GM19467 (cell line): Measurements from ENCODE around the gene LEFTY2.
"Not testable (repeated sequence)": the region's sequence is repeated elsewhere in the genome, so short reads cannot be mapped to it uniquely, and the experiment has no call there.

Experiments used
- ATAC-seq: cut with Tn5 transposase; IDR thresholded peaks from one replicate; pipeline ENCODE4 v1.9.1; 2021; ENCODE audit warnings: mild to moderate bottlenecking, moderate library complexity; ENCODE audit not compliant: unreplicated experiment

LEFTY2 gene

DNA sequence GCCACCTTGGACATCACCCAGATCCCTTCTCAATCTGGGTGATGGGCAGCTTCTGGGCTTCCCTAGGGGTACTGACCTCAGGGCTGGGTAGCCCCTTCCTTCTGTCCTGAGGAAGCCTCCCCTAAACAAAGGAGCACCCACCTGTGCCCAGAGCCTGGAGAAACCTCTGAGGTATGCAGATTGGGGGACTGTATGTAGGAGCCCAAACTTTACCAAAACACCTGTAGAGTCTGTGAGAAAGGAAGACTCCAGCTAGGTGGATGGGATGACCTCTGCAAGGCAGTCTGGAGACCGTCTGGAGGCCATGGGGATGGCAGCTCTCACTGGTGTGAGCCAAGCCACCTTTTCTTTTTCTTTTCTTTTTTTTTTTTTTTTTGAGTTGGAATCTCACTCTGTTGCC lies 13.7 kb upstream of the LEFTY2 start:
- ATAC-seq = no peak

DNA sequence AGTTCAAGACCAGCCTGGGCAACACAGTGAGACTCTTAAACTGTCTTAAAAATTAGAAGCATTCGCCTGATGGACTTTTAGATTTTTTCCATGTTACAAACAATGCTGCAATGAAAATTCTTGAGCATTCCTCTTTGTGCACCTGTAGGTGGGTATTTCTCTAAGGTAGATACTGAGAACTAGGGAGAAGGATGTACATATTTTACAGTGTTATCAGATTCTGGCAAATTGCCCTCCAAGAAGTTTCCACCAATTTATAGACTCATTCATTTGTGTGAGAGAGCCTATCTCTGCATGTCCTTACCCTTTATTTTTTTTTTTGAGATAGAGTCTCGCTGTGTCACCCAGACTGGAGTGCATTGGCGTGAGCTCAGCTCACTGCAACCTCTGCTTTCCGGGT lies 12.3 kb upstream of the LEFTY2 start:
- ATAC-seq = no peak

DNA sequence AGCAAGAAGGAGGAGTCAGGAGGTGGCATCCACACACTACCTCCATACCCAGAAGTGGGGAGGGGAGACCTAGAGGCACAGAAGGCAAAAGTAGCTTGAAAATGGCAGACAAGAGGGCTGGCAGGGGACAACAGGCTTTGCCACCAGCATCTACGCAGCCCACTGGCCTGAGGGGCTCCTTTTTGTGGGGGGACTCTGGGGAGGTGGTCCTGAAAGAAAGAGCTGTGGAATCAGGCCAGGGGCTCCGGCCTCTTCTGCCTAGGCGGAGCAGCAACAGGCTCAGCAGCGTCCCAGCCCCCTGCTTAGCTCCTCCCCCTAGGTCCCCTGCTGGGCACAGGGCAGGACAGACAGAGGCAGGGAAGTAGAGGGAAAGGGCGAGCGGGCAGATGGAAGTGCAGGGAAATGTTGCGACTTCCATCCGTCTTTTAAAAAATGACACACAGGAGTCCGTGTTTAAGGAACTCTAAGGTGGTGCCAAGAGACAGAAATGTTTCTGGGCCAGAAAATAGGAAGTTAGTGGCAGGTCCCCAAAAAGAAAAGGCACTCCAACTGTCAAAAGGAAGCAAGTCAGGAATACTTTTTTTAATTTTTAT lies 10.0 kb upstream of the LEFTY2 start:
- ATAC-seq = no peak

DNA sequence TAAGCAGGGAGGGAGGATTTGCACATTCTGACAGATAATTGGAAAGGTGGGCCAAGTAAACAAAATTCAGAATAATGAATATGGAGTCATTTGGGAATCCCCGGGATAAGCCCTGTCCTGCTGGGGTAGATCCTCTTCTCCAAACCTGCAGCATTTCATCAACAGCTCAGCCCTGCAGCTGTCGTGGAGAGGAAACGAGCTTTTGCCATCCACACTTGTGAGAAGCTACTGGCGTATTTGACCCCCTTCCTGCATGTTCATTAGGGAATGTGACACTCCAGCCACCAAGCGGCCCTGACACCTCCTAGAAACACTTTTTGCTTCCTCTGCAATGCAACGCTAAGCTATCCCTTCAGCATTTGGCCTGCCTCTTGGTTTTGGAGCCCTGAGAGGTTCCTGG lies 8.0 kb upstream of the LEFTY2 start:
- ATAC-seq = no peak

DNA sequence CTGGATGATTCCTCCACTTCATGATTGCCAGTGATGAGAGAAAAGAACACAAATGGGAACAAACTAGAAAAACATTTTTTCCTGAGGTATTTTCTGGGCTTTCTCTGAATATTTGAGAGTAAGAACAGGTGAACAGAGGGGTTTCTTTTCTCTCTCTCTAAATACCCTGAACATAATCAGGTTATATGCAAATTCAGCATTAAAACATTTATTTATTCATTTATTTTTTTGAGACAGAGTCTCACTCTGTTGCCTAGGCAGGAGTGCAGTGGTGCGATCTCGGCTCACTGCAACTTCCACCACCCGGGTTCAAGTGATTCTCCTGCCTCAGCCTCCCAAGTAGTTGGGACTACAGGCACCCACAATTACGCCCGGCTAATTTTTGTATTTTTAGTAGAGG lies 5.8 kb upstream of the LEFTY2 start:
- ATAC-seq = no peak

DNA sequence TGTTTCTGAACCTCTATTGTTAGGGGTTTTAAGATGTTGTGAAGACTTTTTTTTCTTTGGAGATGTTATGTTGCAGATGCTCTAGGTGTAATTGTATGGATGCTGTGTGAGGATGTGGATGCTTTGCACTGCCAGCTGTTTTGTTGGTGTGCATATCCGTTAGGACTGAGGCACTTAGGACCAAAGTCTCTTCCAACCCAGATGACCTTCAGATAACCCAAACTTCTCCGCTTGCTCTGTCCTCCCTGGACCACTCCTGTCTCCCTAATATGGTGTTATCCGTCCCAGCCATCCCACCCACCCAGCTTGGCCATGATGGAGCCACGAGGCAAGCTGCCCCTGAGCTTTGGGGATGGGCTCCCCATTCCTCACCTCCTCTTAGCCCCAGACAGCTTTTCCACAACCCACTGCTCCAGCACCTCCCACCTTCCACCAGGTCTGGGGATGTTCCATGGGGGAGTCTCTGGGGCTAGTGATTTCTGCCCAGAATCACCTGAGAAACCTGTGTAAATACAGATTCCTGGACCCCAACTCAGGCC lies 5.1 kb upstream of the LEFTY2 start:
- no peak for ATAC-seq

DNA sequence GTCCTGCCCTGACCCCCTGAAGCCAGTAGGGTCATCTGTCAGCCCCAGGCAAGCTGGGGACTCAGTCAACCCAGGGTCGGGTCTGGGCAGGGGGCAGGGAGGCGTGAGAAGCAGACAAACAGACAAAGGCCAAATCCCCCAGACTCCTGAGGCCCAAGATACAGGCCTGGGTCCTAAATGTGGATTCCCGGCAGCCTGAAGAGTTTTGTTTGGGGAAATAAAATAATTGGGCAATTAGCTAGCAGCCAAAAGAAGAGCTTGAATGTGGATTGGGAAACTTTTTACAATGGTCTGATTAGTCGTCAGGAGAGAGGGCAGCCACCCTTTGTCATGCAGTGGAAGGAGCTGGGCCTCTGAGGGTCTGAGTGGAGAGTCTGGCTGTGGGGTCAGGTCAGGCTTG lies 4.5 kb upstream of the LEFTY2 start:
- ATAC-seq = no peak

DNA sequence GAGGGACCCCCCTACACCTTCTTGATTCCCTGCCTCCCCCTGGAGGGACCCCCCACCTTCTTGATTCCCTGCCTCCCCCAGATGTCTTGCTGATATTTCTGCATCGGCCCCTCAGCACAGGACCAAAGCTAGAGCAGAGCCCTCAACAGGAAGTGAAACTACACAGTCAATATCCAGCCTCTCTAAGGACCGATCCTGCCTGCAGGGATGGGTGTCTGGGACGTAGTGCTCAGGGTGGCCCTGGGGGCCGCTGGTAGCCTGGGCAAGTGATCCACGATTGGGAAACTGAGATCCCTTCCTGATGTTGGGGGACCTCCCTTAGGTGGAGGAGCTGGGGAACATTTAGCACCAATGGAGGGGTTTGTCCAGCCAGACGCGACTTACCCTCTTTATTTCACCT lies 3.9 kb upstream of the LEFTY2 start:
- ATAC-seq = peak; percentile 56

DNA sequence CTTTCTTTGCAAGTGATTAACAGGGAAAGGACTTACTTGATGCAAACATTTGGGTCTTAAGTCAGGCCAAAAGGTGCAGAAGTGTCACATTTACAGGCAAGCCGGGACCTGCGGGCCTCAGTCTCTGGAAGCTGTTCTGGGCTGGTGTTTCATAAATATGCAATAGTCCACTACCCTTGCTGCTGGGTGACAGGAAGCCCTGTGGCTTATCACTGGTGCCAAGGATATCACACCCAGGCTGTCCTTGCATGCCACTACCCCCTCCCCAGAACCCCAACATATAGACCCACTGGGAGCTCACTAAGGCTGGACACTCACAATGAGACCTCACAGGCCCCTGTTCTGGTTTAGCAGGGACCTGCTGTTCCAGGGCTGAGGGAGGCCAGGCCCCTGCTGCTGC lies 3.4 kb upstream of the LEFTY2 start:
- no peak for ATAC-seq

DNA sequence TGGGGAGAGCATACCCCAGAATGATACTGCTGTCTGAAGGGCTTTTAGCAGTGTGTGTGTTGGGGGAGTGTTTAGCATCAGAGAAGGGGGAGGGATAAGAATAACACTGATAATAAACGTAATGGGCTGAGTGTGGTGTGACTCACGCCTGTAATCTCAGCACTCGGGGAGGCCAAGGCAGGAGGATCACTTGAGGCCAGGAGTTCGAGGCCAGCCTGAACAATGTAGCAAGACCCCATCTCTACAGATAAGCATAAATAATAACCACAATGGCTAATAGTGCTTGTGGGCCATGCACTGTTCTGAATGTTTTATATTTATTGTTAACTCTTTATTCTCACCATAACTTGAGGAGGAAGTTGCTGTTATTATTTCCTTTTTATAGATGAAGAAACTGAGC lies 2.6 kb upstream of the LEFTY2 start:
- no peak for ATAC-seq

DNA sequence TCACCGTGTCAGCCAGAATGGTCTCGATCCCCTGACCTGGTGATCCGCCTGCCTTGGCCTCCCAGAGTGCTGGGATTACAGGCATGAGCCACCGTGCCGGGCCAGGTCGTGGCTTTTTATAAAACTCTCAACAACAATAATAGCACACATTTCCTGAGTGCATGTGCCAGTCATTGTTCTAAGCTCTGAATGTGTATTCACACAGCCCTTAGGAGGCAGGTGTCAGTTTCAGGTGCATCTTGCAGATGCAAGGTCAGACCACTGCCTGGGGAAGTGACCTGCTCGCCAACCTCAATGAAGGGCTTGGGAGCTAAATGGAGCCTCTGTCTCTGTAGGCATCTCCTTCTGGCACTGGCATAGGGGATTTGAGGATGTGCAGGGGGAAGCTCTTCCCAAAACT lies 1.6 kb upstream of the LEFTY2 start:
- peak; percentile 70 for ATAC-seq

DNA sequence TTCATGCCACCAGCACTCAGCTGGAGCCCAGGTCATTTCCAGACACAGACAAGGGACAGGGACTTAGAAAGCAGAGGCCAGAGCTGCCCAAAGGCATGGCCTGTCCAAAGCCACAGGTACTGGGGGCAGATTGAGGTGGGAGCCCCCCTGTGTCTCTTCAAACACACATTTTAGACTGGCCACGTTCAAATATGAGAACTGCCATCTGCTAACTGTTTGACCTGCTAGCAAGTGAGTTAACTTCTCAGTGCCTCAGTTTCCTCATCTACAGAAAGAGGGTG lies 862 bp upstream of the LEFTY2 start:
- ATAC-seq = no peak

DNA sequence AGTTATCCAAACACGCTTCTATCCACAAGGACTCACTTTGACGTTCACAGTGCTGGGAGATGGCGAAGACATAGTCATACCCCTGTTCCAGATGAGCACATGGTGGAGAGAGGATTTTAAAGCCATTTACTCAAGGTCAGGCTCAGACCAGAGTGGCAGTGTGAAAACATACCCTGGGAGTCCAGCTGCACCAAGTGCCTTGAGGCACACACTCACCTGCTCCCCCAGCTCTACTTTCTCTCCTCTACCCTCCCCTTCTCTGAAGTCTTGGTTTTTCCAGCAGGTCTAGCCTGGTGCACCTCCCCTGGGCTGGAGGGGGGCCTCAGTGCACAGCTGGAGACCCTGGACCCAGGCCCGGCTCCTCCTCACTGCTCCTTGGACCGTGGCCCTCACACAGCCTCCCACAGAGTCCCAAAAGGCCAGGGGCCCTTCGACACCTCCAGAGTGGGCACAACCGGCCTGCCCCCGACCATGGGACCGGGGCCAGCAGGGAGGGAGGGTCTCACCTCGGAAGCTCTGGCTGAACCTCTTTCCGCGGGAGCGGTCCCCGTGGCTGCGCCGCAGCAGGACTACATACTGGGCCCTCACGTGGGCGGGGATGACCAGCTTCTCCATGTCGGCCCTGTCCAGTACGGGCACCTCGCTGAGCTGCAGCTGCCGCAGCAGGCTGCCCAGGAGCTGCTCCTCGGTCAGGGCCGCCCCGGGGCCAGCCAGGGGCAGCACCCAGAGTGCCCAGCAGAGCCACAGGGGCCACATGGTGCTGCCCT lies 452 bp downstream of the LEFTY2 start:
- no peak for ATAC-seq

DNA sequence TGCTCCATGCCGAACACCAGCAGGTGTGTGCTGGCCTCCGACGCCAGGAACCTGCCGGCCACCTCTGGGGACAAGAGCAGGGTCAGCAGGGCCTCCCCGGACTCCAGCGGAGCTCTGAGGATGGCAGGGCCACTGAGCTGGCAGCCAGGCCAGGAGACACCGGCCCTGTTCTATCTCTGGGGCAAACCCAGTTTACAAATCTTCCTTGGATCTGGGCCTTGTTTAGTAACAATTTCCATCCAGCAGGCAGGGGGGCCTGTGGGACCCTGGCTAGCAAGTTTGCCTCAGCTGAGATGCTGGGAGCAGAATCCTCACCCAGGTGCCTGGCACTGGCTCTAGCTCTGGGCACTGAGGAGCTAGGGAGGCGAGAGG lies 1.1 kb downstream of the LEFTY2 start:
- not testable (repeated sequence) for ATAC-seq

DNA sequence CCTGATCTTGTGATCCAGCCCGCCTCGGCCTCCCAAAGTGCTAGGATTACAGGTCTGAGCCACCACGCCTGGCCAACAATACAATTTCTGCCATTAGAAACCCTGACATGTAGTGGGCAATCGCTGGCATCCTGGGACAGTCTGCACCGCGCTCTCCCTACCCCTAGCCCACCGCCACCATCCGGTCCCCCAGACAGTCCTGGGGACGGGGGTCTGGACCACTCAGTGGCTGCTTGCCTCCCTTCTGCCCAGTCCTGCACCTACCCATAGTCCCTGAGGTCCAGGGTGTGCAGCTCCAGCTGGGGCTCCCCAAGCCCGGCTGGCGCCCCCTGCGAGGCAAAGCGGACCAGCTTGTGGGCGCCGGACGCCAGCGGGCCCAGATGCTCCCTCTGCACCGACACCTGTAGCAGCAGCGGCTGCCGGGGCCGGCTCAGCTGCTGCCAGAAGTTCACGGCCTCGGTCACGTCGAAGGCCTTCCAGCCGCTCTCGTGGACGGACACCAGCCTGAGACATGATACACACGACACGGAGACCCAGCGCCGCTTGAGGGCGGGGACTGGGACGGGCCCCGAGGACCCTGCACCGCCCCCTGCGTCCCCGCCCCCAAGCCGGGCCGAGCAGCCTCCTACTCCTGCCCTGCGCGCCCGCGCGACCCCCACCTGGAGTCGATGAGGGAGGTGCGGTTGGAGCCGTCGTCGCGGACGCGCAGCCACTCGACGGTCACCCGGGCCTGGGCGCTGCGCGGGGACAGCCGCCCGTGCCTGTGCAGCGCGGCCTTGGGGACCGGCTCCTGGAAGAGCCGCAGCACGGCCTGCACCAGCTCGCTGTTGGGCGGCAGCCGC lies 1.7 kb downstream of the LEFTY2 start:
- ATAC-seq = not testable (repeated sequence)

DNA sequence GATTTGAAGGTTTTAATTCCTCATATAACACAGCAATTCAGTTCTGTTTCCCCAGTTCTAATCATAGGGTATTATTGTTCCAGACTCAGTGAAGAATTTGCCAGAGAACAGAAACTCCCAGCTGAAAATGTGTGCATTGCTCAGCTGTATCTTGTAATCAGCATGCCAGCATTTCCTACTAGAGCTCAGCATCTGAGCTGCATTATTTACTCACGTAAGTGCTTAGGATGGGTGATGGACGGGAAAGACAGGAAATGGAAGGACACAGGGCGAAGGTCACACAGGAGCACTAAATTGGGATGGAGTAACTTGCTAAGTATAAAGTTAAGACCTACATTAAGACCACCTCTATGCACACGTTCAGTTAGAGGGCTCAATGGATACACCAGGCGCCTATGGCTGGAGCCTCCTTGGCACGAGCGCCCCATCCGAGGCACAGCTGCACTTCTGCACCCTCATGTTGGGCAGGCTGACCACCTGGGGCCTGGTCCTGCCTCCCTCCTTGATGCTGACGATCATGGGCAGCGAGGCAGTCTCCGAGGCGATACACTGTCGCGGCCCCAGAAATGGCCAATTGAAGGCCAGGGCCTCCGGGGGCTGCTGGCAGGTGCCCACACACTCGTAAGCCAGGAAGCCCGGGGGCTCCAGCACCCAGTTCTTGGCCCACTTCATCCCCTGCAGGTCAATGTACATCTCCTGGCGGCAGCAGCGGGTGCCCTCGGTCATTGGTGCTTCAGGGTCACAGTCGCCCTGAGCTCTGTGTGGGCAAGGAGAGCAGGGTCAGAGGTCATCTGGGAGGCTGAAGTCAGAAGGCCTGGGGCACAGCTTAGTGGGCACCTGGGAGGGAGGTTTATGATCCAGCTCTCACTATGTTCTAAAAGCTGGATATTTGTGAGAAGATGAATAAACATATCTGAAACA lies 3.7 kb downstream of the LEFTY2 start:
- ATAC-seq = no peak

DNA sequence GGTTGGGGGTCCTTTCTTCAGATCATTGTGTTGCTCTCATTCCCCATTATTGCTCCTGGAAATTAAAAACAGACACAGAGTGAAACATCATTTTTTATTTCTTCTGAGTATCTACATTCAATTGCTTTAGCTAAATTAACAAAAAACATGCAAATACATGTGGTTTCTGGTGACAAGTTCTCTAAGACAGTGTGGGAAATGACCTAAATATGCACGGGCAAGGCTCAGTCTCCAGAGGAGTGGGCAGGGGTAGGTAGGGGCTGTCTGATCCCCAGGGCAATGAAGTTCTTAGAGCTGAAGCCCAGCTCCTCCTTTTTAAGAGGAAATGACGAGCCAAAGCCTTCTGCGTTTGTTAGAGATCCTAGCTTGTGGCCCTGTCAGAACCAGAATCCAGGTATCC lies 4.5 kb downstream of the LEFTY2 start:
- ATAC-seq = no peak

DNA sequence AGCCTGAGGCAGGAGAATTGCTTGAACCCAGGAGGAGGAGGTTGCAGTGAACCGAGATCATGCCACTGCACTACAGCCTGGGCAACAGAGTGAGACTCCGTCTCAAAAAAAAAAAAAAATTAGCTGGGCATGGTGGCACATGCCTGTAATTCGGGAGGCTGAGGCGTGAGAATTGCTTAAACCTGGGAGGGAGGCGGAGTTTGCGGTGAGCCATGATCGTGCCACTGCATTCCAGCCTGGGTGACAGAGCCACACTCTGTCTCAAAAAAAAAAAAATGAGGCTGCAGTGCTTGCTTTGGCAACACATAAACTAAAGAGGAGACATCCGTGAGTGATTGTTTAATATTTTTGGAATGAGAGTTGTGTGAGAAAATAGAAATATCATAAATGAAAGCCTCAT lies 4.9 kb downstream of the LEFTY2 start:
- ATAC-seq = not testable (repeated sequence)

DNA sequence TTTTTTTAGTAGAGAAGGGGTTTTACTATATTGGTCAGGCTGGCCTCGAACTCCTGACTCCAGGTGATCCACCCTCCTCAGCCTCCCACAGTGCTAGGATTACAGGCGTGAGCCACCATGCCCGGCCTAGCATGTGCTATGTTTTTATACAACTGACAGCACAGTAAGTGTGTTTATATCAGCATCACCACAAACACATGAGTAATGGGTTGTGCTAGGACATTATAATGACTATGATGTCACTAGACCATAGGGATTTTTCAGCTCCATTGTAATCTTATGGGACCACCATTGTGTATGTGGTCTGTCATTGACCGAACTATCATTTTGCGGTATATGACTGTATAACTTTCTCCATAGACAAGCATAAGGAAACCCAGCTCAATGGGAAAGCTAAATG lies 6.3 kb downstream of the LEFTY2 start:
- ATAC-seq = no peak

DNA sequence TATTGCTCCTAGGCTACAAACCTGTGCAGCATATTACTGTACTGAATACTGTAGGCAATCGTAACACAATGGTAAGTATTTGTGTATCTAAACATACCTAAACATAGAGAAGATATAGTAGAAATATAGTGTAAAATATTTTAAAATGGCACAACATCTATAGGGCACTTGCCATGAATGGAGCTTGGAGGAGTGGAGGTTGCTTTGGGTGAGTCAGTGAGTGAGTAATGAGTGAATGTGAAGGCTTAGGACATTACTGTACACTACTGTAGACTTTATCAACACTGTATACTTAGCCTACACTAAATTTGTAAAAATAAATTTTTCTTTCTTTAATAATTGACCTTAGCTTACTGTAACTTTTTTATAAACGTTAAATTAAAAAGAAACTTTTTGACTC lies 7.9 kb downstream of the LEFTY2 start:
- ATAC-seq = no peak
